HG02973 (cell line): ENCODE results near the gene ZNF664.
A peak's percentile ranks its signal among the peaks of the same experiment; 100 is the strongest.

Experiments used
- ATAC-seq: cut with Tn5 transposase; IDR thresholded peaks from one replicate; pipeline ENCODE4 v1.9.1; 2021; ENCODE audit warnings: moderate library complexity; ENCODE audit not compliant: unreplicated experiment

Gene ZNF664

DNA sequence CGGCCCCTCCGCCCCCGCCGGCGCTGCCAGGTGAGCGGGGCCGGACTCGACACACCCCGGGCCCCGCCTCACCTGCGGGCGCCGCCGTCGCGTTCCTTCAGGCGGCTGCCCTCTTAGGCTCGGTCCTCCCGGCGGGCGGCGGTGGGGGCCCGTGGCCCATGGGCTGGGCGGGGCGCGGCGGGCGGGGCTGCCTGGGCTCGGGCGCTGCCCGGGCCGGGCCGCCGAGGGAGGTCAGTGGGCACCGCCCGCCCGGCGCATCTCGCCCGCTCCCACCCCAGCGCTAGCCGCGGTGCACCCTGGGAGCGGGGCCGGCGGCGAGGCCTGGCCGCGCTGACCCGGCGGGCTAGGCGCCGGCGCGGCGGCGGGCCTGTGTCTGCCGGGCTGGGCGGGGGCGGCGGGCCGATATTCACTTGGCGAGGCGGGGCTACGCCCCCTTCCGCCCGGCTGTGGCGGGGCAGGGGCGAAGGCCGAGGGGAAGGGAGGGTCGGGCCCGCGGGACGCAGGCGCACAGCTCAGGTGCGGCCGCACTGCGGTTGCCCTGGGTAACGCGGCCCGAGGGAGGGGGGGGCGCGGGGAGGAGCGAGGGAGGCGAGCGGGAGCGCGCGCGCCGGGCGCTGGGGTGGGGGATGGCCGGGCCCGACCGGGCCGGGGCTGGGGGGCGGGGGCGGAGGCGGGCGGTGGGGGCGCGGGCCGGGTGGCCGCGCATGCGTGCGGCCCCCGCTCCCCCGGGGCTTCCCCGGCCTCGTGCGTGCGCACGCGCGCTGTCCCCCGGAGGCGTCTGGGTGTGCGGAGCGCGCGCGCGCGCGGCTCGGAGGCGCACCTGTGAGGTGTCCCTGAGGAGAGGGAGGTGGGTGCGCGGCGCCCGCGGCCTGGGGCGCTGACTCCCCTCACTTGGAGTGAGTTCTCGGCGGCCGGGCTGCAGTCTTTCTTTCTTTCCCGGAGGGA lies at the start of gene ZNF664, which contains the start of gene CCDC92:
ZNF664 (plus strand) TSS at position 759 of the 945 bp plus-strand sequence. CDS start 38,930 bp downstream, outside the sequence.
CCDC92 (minus strand) TSS at position 375 of the 945 bp plus-strand sequence. CDS start 28,526 bp downstream, outside the sequence.
- peak; percentile 76 for ATAC-seq

- ATAC-seq = no peak
These were observed 49.1 kb upstream of the ZNF664 start for GRCh38 chr12:123923927-123924326.

GRCh38 chr12:123924539-123924938 lies 48.5 kb upstream of the ZNF664 start:
- no peak for ATAC-seq

DNA sequence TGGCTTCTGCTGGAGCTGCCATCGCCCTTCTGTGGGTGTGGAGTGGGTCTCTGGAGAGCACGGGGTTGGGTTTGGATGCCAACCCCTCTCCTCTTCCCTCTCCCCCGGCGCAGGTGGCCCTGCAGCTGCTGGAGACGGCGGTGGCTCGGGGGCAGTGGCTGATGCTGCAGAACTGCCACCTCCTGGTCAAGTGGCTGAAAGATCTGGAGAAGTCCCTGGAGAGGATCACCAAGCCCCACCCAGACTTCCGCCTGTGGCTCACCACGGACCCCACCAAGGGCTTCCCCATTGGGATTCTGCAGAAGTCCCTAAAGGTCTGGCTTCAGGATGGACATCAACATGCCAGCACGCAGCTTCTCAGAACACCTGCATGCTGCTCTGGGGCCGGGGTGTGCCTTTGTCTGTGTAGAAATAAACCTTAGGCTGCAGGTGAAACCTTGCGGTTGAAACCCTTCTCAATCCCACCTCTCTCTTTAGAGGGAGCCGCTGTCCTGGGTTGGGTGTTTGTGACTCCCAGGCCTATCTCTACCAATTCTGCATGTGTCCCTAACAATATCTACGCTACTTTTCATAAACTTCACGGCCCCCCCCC lies 44.6 kb upstream of the ZNF664 start:
- ATAC-seq = no peak

DNA sequence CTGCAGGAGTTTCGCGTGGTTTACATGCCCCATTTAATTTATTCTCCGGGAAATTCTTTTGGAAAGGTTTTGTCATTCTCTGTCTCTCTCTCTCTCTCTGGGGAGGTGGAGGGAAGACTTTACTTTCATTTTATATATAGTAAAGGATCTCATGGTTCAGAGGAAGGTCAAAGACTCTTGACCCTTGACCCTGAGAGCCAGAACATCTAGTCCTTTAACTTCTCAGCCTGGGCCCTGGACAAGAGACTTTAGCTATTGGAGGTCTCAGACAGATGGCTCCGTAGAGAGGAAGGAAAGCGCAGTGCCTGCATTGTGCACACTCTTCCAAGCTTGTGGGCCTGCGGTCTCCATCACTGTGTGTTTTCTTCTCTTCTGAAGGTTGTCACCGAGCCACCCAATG lies 44.1 kb upstream of the ZNF664 start:
- ATAC-seq = no peak

- ATAC-seq = no peak
These were observed 43.0 kb upstream of the ZNF664 start for GRCh38 chr12:123929946-123930583.

DNA sequence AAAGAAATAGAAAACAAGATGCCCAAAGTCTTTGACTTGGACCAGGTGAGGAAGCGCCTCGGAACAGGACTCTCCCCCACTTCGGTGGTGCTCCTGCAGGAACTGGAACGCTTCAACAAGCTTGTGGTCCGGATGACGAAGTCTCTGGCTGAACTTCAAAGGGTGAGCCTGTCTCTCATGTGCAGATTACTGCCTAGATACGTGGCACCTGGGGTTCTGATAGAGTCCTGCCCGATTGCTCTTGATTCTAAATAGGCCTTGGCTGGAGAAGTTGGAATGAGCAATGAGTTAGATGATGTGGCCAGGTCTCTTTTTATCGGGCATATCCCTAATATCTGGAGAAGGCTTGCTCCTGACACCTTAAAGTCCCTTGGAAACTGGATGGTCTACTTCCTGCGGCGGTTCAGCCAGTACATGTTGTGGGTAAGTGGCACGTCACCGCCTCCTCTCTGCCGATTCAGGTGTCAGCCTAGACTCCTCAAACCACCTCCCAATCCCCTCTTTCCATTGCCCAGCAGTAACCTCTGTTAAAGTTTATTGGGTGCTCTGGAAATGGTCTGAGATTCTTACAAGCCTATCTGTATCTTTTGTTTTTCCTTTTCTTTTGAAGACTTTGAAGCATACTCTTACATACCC lies 41.2 kb upstream of the ZNF664 start:
- no peak for ATAC-seq

DNA sequence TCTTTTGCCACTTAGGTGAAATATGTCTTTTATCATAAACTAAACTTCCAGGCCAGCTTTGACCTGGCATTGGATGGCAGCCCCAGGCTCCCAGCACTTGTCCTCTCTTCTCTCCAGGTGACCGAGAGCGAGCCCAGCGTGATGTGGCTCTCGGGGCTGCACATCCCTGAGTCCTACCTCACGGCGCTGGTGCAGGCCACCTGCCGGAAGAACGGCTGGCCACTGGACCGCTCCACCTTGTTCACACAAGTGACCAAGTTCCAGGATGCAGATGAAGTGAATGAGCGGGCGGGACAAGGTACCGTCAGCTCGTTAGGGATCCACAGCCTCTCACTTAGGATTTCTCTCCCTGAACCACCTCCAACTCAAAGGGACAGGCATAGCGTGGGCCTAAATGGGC lies 39.8 kb upstream of the ZNF664 start:
- ATAC-seq = no peak

- ATAC-seq = no peak
These were observed 38.9 kb upstream of the ZNF664 start for GRCh38 chr12:123934016-123934620.

GRCh38 chr12:123934829-123935228 lies 38.2 kb upstream of the ZNF664 start:
- no peak for ATAC-seq

DNA sequence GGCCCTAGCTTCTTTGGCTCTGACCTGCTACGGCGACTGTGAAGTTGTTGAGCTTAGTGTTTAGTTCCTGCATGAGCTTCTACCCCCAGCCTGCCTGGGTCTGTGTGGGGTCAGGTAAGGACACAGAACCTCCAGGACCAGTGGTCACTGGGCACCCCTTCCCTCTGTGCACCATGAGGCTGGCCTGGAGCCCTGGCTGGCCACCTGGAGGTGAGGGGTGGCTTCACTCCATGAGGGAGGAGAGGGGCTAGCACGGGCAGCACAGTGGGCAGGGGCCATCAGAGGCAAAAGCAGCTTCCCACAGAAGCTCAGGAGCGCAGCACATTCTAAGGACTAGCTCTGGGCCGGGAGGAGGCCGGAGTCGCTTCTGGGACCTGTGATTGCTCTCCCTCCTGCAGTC lies 37.1 kb upstream of the ZNF664 start:
- ATAC-seq = no peak

DNA sequence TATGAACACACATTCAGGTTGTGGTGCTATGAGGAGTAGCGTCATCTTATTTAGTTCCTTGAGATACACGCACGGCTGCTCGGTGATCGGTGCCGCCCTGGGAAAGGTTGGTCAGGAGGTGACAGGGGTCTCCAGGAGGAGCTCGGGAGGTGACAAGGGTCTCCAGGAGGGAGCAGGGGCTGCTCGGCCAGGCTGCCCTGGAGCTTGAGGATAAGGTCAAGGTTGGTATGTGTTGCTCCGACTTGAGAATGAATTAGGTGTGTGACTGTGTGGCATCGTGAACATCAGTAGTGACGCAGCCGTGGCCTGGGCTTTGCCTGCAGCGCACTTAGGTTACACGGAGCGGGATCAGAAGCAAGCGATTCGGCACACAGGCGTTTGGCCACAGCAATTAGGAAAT lies 36.5 kb upstream of the ZNF664 start:
- ATAC-seq = no peak

DNA sequence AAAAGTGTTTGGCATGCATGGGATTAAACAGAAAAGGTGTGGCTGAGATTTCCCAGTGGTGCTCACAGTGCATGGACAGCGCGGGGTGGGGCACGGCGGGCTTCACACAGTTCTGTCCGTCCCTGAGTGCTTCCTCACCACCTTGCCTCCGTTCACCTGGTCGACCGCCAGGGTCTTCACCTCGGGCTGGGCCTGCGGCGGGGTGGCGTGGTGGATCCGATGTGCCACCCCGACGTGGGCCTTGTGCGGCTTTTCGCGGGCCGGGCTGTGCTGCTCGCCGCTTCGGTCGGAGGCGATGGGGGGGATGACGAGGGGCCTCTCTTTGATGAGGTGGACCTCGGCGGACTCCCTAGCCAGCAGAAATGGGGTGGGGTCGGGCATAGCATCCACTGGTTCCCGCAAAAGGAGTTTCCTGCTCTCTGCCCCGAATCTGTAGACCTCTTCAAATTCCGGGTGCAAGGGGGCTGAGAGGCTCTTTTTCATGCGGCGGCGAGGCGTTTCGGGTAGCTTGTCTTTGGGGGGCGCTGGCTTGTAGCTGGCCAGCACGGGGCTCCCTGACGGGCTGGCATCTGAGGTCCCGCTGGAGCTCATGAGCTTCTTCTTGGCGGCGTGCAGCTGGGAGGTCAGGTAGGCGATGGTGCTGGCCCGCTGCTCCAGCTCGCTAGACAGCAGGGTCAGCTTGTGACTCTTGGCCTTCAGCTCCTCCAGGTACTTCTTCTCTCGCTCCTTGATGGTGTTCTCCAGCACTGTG lies 35.9 kb upstream of the ZNF664 start:
- no peak for ATAC-seq

DNA sequence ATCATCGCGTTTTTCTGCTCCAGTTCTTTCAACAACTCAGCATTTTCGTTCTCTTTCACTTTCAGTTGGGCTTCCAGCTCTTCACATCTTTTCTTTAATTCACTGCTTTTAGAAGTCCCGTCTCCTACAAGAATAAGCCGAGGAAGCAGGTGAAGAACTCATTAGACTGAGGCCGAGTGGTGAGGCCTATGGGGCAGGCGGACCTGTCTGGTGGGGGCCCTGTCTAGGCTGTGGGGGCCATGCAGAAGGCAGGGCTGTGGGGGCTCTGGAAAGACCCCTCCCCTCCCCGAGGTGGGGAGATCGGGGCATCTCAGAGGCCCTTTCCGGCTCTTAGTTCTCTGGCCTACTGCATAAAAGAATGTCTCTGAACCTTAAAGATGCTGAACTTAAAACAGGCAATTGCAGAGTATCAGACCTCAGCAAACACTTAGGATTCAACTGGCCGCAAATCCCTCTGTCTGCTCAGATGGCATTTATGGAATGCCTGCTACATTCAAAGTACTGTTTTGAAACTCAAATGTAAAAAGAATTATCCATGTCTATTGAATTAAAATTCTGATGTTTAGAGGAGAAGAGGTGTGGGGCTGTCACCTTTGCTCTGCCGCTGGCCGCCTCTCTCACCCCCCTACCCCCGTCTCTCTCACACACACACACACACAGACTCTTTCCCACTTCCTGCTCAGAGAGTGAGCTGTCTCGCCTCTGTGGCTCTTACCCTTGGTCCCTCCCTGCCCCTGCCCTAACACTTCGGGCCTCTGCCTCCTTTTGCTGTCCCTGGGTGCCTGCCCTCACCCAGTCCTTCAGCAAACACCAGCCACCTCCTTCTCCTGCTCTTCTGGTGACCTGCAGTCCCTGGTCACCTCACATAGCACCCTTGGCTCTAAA lies 35.1 kb upstream of the ZNF664 start:
- no peak for ATAC-seq

- ATAC-seq = no peak
These were observed 34.1 kb upstream of the ZNF664 start for GRCh38 chr12:123938679-123939480.

GRCh38 chr12:123939716-123940626 lies 33.0 kb upstream of the ZNF664 start:
- no peak for ATAC-seq

GRCh38 chr12:123940627-123940966 lies 32.4 kb upstream of the ZNF664 start:
- ATAC-seq = no peak
